BLaER1 (cell line): ENCODE results near the gene LAMA2.
"Not testable (repeated sequence)": the region's sequence is repeated elsewhere in the genome, so short reads cannot be mapped to it uniquely, and the experiment has no call there.

ENCODE experiments used
- H3K27ac ChIP-seq: shearing (Covaris generic); formaldehyde crosslinking; 2 replicates; pipeline ENCODE4 v1.8.1; 2022
- H3K27me3 ChIP-seq: shearing (Covaris generic); formaldehyde crosslinking; 2 replicates; pipeline ENCODE4 v1.8.1; 2022
- H3K36me3 ChIP-seq: shearing (Covaris generic); formaldehyde crosslinking; 2 replicates; pipeline ENCODE4 v1.8.1; 2022
- H3K4me1 ChIP-seq: shearing (Covaris generic); formaldehyde crosslinking; 2 replicates; pipeline ENCODE4 v1.8.1; 2022
- H3K4me2 ChIP-seq: shearing (Covaris generic); formaldehyde crosslinking; 2 replicates; pipeline ENCODE4 v1.8.1; 2022
- H3K4me3 ChIP-seq: shearing (Covaris generic); formaldehyde crosslinking; 2 replicates; pipeline ENCODE4 v1.8.1; 2022
- H3K9ac ChIP-seq: shearing (Covaris generic); formaldehyde crosslinking; 2 replicates; pipeline ENCODE4 v1.8.1; 2022
- H3K9me3 ChIP-seq: shearing (Covaris generic); formaldehyde crosslinking; 2 replicates; pipeline ENCODE4 v1.8.1; 2022
- H4K20me1 ChIP-seq: shearing (Covaris generic); formaldehyde crosslinking; 2 replicates; pipeline ENCODE4 v1.8.1; 2022
- Cebpa-rat ChIP-seq: shearing (Covaris generic); IDR thresholded peaks from 2 replicates; pipeline ENCODE4 v1.8.1; 2022

LAMA2 gene

GRCh38 chr6:129135451-129135850 is 252.5 kb downstream of the LAMA2 start:
- Histone ChIP-seq H3K27me3 (no peaks in the 10 kb centered on the region), H3K4me2 (no peak overlapping the region), H3K9me3 (no peaks in the 10 kb centered on the region), H3K4me3 (no peak overlapping the region), H3K36me3 (no peaks in the 10 kb centered on the region), H3K4me1 (no peaks in the 10 kb centered on the region), H3K9ac (no peak overlapping the region), H3K27ac (no peak overlapping the region), H4K20me1 (no peaks in the 10 kb centered on the region)
- no peak for TF ChIP-seq Cebpa-rat

DNA sequence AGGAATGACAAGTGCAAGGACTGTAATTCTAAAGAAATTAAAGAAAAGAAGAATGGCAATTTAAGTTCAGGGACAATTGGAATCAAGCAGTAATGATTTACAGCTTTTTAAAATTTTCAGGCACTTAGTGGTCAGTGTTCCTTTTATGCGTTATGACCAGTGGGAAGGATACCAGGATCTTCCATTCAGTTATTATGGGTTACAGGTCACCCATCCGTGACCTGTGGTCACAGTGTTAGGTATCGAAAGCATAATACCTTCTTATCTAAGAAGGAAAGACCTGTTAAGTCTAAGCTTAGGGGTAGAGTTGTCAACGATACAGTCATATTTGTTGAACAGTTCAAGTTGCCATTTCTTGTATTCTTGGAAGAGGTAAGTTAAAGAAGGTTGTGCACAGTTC is 253.8 kb downstream of the LAMA2 start:
- no peak overlapping the region for H3K4me2 ChIP-seq
- no peaks in the 10 kb centered on the region for H4K20me1 ChIP-seq
- no peak overlapping the region for H3K4me3 ChIP-seq
- H3K9me3 ChIP-seq = no peaks in the 10 kb centered on the region
- H3K4me1 ChIP-seq = no peaks in the 10 kb centered on the region
- H3K27ac ChIP-seq = no peak overlapping the region
- no peaks in the 10 kb centered on the region for H3K27me3 ChIP-seq
- TF ChIP-seq Cebpa-rat = no peak
- H3K36me3 ChIP-seq = no peaks in the 10 kb centered on the region
- H3K9ac ChIP-seq = no peak overlapping the region

DNA sequence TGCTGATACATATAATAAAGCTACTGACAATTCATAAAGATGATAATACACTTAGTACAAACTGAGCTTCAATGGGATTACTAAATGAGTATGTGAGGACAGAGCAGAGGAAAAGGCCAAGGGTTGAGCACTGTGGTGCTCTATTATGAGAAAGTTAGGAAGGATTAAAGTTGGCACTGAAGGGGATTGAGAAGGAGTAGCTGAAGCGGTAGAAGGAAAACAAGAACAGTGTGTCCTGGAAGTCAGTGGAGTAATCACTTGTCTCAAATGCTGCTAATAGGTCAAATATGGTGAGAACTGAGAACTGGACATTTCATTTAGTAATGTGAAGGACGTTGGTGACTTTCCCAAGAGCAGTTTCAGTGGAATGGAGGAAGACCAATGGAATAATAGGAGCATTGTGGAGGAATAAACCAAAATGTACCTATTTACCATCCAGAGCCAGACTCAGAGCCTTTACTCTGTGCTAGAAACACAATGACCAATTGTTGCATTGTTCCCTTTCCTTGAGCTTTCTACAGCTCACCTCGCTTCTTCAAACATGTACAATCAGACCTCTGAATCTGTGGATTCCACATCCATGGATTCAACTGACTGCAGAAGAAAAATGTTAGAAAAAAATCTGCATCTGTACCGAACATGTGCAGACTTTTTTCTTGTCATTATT is 255.9 kb downstream of the LAMA2 start:
- no peaks in the 10 kb centered on the region for H3K4me1 ChIP-seq
- no peaks in the 10 kb centered on the region for H3K27me3 ChIP-seq
- no peak overlapping the region for H3K4me3 ChIP-seq
- no peak overlapping the region for H3K9ac ChIP-seq
- H3K36me3 ChIP-seq = no peaks in the 10 kb centered on the region
- no peaks in the 10 kb centered on the region for H3K9me3 ChIP-seq
- H4K20me1 ChIP-seq = no peaks in the 10 kb centered on the region
- no peak overlapping the region for H3K4me2 ChIP-seq
- no peak overlapping the region for H3K27ac ChIP-seq
- TF ChIP-seq Cebpa-rat = no peak

DNA sequence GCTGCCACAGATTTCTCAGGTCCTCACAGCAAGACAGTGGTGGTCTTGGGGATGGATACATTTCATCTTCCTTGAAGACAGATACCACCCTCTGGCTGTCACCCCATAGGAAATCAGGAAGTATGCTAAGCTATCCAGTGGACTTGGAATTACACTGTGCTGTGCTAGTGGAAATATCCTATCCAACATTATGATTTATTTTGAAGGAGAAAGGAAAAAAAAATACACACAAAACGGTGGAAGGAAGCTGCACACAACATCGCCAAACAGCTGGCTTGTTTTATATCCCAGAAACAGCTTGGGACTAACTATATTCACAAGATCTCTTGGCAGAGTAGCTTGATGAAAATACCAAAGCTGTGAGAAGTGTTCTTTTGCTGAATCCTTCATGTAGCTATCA is 257.6 kb downstream of the LAMA2 start:
- H3K9ac ChIP-seq = no peak overlapping the region
- H4K20me1 ChIP-seq = no peaks in the 10 kb centered on the region
- H3K27me3 ChIP-seq = no peaks in the 10 kb centered on the region
- no peaks in the 10 kb centered on the region for H3K36me3 ChIP-seq
- H3K4me1 ChIP-seq = no peaks in the 10 kb centered on the region
- H3K4me2 ChIP-seq = no peak overlapping the region
- H3K9me3 ChIP-seq = no peaks in the 10 kb centered on the region
- no peak overlapping the region for H3K27ac ChIP-seq
- H3K4me3 ChIP-seq = no peak overlapping the region
- TF ChIP-seq Cebpa-rat = no peak

DNA sequence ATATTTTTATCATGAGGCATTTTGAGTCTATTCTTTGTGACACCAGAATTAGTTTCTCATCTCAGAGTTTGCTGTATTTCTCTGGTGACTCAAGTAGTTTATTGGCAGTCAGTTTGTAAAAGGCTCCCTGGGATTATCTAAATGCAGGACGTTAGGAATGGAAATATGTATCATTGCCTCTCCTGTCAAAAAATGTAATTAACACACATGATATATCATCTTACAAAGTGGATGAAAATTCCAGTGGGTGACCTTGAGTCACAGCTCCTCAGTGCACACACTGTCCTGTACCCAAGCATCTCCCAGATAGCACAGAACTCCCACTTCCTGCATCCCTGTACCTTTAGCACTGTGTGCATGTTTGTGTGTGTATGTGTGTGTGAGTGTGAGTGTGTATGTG is 258.6 kb downstream of the LAMA2 start:
- TF ChIP-seq Cebpa-rat = no peak
- no peak overlapping the region for H3K27ac ChIP-seq
- no peaks in the 10 kb centered on the region for H3K36me3 ChIP-seq
- no peaks in the 10 kb centered on the region for H3K9me3 ChIP-seq
- H3K4me3 ChIP-seq = no peak overlapping the region
- H3K4me1 ChIP-seq = no peaks in the 10 kb centered on the region
- H3K27me3 ChIP-seq = no peaks in the 10 kb centered on the region
- H3K9ac ChIP-seq = no peak overlapping the region
- no peak overlapping the region for H3K4me2 ChIP-seq
- no peaks in the 10 kb centered on the region for H4K20me1 ChIP-seq

DNA sequence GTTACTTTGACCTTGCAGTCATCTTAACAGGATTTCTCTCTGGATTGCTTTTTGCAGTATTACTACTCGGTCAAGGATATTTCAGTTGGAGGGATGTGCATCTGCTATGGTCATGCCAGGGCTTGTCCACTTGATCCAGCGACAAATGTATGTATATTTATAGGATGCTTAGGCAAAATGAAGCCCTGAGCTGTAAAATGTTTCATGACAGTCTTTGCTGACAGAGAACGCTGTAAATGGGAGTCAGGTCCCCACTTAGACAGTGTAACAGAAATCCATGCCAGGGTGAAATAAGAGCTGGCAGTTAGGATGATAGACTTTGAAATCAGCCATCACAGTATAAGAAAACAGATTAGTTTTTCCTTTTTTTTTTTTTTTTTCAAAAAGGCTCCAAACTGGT is 264.0 kb downstream of the LAMA2 start:
- Histone ChIP-seq H3K27me3 (no peaks in the 10 kb centered on the region), H3K36me3 (no peaks in the 10 kb centered on the region), H3K4me2 (no peak overlapping the region), H4K20me1 (no peaks in the 10 kb centered on the region), H3K27ac (no peak overlapping the region), H3K9ac (no peak overlapping the region), H3K4me1 (no peaks in the 10 kb centered on the region), H3K4me3 (no peak overlapping the region), H3K9me3 (no peaks in the 10 kb centered on the region)
- TF ChIP-seq Cebpa-rat = no peak

DNA sequence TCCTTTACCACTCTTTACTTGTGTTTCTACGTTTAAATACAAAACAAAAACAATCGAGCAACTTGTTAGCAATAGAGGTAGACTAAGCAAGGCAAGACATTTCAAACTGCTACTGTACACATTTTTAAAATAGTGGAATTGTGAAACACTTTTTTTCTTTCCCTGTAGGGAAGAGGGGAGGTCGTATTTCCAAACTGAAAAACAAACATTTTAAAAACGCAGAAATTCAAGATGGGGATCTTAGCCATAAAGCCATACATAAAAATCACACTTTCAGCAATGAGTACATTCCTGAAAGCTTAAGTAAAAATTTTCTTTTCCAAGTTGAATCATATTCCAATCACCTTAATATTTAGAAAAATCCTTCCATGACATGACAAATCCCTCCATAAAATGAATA is 267.6 kb downstream of the LAMA2 start:
- Histone ChIP-seq H3K9me3 (no peaks in the 10 kb centered on the region), H3K27me3 (no peaks in the 10 kb centered on the region), H4K20me1 (no peaks in the 10 kb centered on the region), H3K4me3 (no peak overlapping the region), H3K4me1 (no peaks in the 10 kb centered on the region), H3K36me3 (no peaks in the 10 kb centered on the region), H3K9ac (no peak overlapping the region), H3K4me2 (no peak overlapping the region), H3K27ac (no peak overlapping the region)
- TF ChIP-seq Cebpa-rat = no peak

- Histone ChIP-seq H3K27me3 (no peaks in the 10 kb centered on the region), H3K4me2 (no peak overlapping the region), H3K9ac (no peak overlapping the region), H3K9me3 (no peaks in the 10 kb centered on the region), H3K4me3 (no peak overlapping the region), H3K4me1 (no peaks in the 10 kb centered on the region), H3K27ac (no peak overlapping the region), H3K36me3 (no peaks in the 10 kb centered on the region), H4K20me1 (no peaks in the 10 kb centered on the region)
- TF ChIP-seq Cebpa-rat = no peak
Observed at GRCh38 chr6:129153257-129153656, 270.3 kb downstream of the LAMA2 start.

GRCh38 chr6:129159242-129159641 is 276.3 kb downstream of the LAMA2 start:
- not testable (repeated sequence) for H3K4me2 ChIP-seq, H4K20me1 ChIP-seq, H3K27ac ChIP-seq, H3K4me3 ChIP-seq, H3K9ac ChIP-seq, H3K9me3 ChIP-seq, H3K36me3 ChIP-seq, H3K27me3 ChIP-seq, H3K4me1 ChIP-seq

DNA sequence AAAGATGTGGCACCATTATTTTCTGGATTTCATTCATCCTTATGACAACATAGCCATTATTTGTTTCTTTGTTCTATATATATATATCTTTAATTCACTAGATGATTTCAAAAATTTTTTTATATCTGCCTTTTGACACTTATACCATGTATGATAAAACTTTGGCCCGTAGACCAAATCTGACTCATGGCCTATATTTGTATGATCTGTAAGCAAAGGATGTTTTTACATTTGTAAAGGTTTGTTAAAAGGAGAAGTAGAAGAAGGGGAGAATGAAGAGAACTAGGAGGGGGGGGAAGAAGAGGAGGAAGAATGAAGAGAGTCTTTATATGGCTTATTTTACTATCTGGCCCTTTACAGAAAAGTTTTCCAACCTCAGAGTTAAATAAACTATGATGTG is 279.7 kb downstream of the LAMA2 start:
- Histone ChIP-seq H3K27ac (no peak overlapping the region), H4K20me1 (no peaks in the 10 kb centered on the region), H3K9ac (no peak overlapping the region), H3K4me2 (no peak overlapping the region), H3K27me3 (no peaks in the 10 kb centered on the region), H3K9me3 (no peaks in the 10 kb centered on the region), H3K4me1 (no peaks in the 10 kb centered on the region), H3K4me3 (no peak overlapping the region), H3K36me3 (no peaks in the 10 kb centered on the region)
- TF ChIP-seq Cebpa-rat = no peak

DNA sequence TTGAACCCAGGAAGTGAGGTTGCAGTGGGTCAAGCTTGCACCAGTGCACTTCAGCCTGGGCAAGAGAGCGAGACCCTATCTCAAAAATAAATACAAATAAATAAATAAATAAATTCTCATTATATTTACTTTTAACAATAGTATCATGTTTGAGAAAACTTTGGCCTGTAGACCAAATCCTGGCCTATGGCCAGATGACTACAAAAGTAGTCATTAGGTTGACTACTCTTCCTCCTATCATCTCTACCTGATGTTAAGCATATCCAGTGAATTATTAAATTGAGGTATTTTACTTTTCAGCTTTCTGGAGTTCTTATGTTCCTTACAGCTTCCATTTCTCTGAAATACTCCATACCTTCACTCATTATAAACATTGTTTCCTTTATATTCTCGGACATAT is 280.6 kb downstream of the LAMA2 start:
- H3K9me3 ChIP-seq = no peaks in the 10 kb centered on the region
- H3K4me2 ChIP-seq = no peak overlapping the region
- no peak overlapping the region for H3K9ac ChIP-seq
- no peaks in the 10 kb centered on the region for H3K4me1 ChIP-seq
- H4K20me1 ChIP-seq = no peaks in the 10 kb centered on the region
- H3K27me3 ChIP-seq = no peaks in the 10 kb centered on the region
- no peaks in the 10 kb centered on the region for H3K36me3 ChIP-seq
- no peak overlapping the region for H3K4me3 ChIP-seq
- H3K27ac ChIP-seq = no peak overlapping the region
- TF ChIP-seq Cebpa-rat = no peak
